ENCODE data around the gene CLEC4G. TPM values are rescaled to one million over a fixed set of nuclear protein-coding genes. Genes with fewer than 3 reads are reported as not detected.

CLEC4G gene
- total and polyA plus RNA-seq, 2 of the 8 experiments (the other 6 are each of a cell fraction or from before 2014, with no cell fraction given), result 0.35 to 2.9 TPM

GRCh38 chr19:7680606-7681339 lies 51.1 kb downstream of the CLEC4G start, which contains the start of gene TRAPPC5:
TSS of gene TRAPPC5 (plus strand) at chr19:7680833. CDS start at chr19:7682254, 1,421 bp downstream.
- Histone ChIP-seq H3K23me2 (ENCODE audit: low read depth, low read length) (peaks cover 8% of the 10 kb centered on the region; the same call in 1 of the 2 replicates), H2BK20ac (ENCODE audit: low read length) (no peak within 1 kb of the TSS), H2BK5ac (ENCODE audit: low read depth, low read length) (peak within 1 kb of the TSS; percentile 2), H2AK5ac (ENCODE audit: low read depth, low read length) (no peak within 1 kb of the TSS), H3K27me3 (replicated peaks in 1 of 4; ENCODE audit: control insufficient read depth in 3 of 4, extremely low read depth in 1 of 4, insufficient read depth in 3 of 4, low read length in 3 of 4) (peaks cover 0 to 8% (median 3%) of the 10 kb centered on the region in 4 experiments; a peak in 2 of 7 replicates), H3K9ac (replicated peaks in 1 of 4; ENCODE audit: extremely low read depth in 1 of 4, low read depth in 3 of 4, low read length in 3 of 4) (peak within 1 kb of the TSS in 3 of 4 experiments; percentile 48 to 74 (median 60); a peak in 5 of 7 replicates), H4K91ac (replicated peaks; ENCODE audit: insufficient read length, low read length) (no peak within 1 kb of the TSS), H3K36me3 (ENCODE audit: control insufficient read depth in 2 of 4, insufficient read depth in 4 of 4, low read length in 3 of 4) (peaks cover 0 to 12% (median 6%) of the 10 kb centered on the region in 4 experiments; a peak in 4 of 8 replicates), H3K4me1 (replicated peaks in 1 of 4; ENCODE audit: control insufficient read depth in 3 of 4, insufficient read depth in 4 of 4, low read length in 3 of 4) (peaks cover 0 to 6% (median 4%) of the 10 kb centered on the region in 4 experiments; a peak in 5 of 7 replicates), H2BK12ac (ENCODE audit: low read depth, low read length) (peak within 1 kb of the TSS; percentile 4; the same call in 1 of the 2 replicates), H3K9me3 (ENCODE audit: insufficient read depth in 2 of 2, low read depth in 1 of 2, low read length in 1 of 2) (no peaks in the 10 kb centered on the region), H2AFZ (ENCODE audit: low read length) (peak within 1 kb of the TSS; percentile 92; the same call in 1 of the 2 replicates), H3K79me2 (ENCODE audit: control insufficient read depth in 1 of 2, insufficient read depth in 2 of 2, low read length in 2 of 2) (peaks cover 0 to 6% of the 10 kb centered on the region in 2 experiments; a peak in 1 of 4 replicates), H3K4me3 (ENCODE audit: extremely low read depth in 1 of 4, insufficient read depth in 2 of 4, low read depth in 3 of 4, low read length in 4 of 4) (peak within 1 kb of the TSS; percentile 53 to 98 (median 80)), H2BK120ac (replicated peaks; ENCODE audit: low read depth, low read length) (no peak within 1 kb of the TSS), H3K4ac (replicated peaks; ENCODE audit: insufficient read length, low read depth, low read length) (peak within 1 kb of the TSS; percentile 76), H3K79me1 (ENCODE audit: low read depth, low read length) (peaks cover 4% of the 10 kb centered on the region), H4K5ac (ENCODE audit: insufficient read length, low read depth, low read length) (peak within 1 kb of the TSS; percentile 51), H3K4me2 (ENCODE audit: insufficient read depth in 1 of 2, low read depth in 2 of 2, low read length in 2 of 2) (peak within 1 kb of the TSS; percentile 57 to 80), H3K23ac (ENCODE audit: insufficient read length) (no peak within 1 kb of the TSS), H3K27ac (ENCODE audit: low read depth, low read length) (peak within 1 kb of the TSS; percentile 34; the same call in 1 of the 2 replicates), H3K14ac (ENCODE audit: insufficient read length) (no peak within 1 kb of the TSS), H3K18ac (ENCODE audit: extremely low read depth, low read length) (peak within 1 kb of the TSS; percentile 71), H4K20me1 (replicated peaks in 1 of 2; ENCODE audit: control insufficient read depth in 1 of 2, insufficient read depth in 2 of 2, low read length in 2 of 2) (peaks cover 0 to 8% of the 10 kb centered on the region in 2 experiments), H2BK15ac (ENCODE audit: low read length) (peak within 1 kb of the TSS; percentile 5; the same call in 1 of the 2 replicates), H3K56ac (replicated peaks; ENCODE audit: insufficient read length, low read depth, low read length) (peak within 1 kb of the TSS; percentile 90), H4K8ac (ENCODE audit: extremely low read depth, insufficient read depth, low read length) (peak within 1 kb of the TSS; percentile 80)
- POLR2A ChIA-PET (ENCODE audit: partially characterized antibody), result interaction anchor here (0.6 to 2.1 kb wide), 10 partner anchors 10 to 195 kb away, joined by 3 to 11 read pairs (median 4); no protein-coding TSS in a partner anchor
- no peak for FAIRE-seq
- DNase-seq (ENCODE audit: low read depth in 1 of 2, low spot score in 2 of 2), result peak; percentile 41 to 93
- WGBS, 2 experiments (ENCODE audit: extremely low coverage in 1 of 2, insufficient coverage in 1 of 2, insufficient read length in 1 of 2, insufficient replicate concordance in 2 of 2, low coverage in 1 of 2, low lambda C conversion rate in 2 of 2, missing lambda C conversion rate in 1 of 2), result 2% methylated on average over 50 of the region's 79 CpGs; no CpG with 5 or more reads in 1 of the 2 experiments
- CTCF ChIA-PET (ENCODE audit: partially characterized antibody), result interaction anchor here (0.7 to 2.5 kb wide), 43 partner anchors 10 to 326 kb away, joined by 3 to 36 read pairs (median 5); partner anchors contain the start of genes CD209, RETN and ZNF358
- TF ChIP-seq CHD2 (IDR thresholded peaks at IDR 0.05; ENCODE audit: low read length), result no peak
- TF ChIP-seq SIX5 (IDR thresholded peaks at IDR 0.05; ENCODE audit: low read depth, low read length), result no peak
- no peak for TF ChIP-seq USF2 (IDR thresholded peaks at IDR 0.05; ENCODE audit: low read length)
- peak; percentile 70 to 88 for TF ChIP-seq RAD21 (IDR thresholded peaks at IDR 0.05 in 1 of 2, conservative IDR thresholded peaks at IDR 0.05 in 1 of 2; ENCODE audit: low read depth in 2 of 2, low read length in 2 of 2)
- no peak for TF ChIP-seq TCF12 (IDR thresholded peaks at IDR 0.05; ENCODE audit: low read depth, low read length)
- TF ChIP-seq KDM1A (IDR thresholded peaks at IDR 0.05; ENCODE audit: borderline replicate concordance, low read length), result no peak
- no peak for TF ChIP-seq MAX (IDR thresholded peaks at IDR 0.05)
- TF ChIP-seq E2F6 (IDR thresholded peaks at IDR 0.05), result no peak; the same call in 1 of the 2 replicates

Measured in H1 (cell line).